GM19240 (cell line): ENCODE measurements around the gene RAB9B.

Experiments
- DNase-seq: peaks from one replicate; pipeline ENCODE4 v3.0.0; 2011; ENCODE audit warnings: low spot score; ENCODE audit not compliant: insufficient read length

The RAB9B gene

GRCh38 chrX:103811858-103812257 is 20.2 kb downstream of the RAB9B start:
- DNase-seq: no peak

GRCh38 chrX:103806862-103807474 is 25.1 kb downstream of the RAB9B start:
- no peak for DNase-seq

GRCh38 chrX:103805860-103806259 is 26.2 kb downstream of the RAB9B start:
- no peak for DNase-seq

GRCh38 chrX:103800318-103800717 is 31.7 kb downstream of the RAB9B start:
- DNase-seq: no peak

- DNase-seq: no peak
Observed at GRCh38 chrX:103797691-103798090, 34.4 kb downstream of the RAB9B start.

GRCh38 chrX:103794119-103794518 is 37.9 kb downstream of the RAB9B start:
- no peak for DNase-seq

GRCh38 chrX:103793545-103793940 is 38.5 kb downstream of the RAB9B start:
- DNase-seq: no peak

- DNase-seq: no peak
Observed at GRCh38 chrX:103792916-103793544, 39.0 kb downstream of the RAB9B start.

- no peak for DNase-seq
Observed at GRCh38 chrX:103791826-103792485, 40.1 kb downstream of the RAB9B start.

- DNase-seq: no peak
Observed at GRCh38 chrX:103791228-103791627, 40.8 kb downstream of the RAB9B start.

- DNase-seq: no peak
Observed at GRCh38 chrX:103789004-103789403, 43.1 kb downstream of the RAB9B start.

- DNase-seq: no peak
Observed at GRCh38 chrX:103783971-103784370, 48.1 kb downstream of the RAB9B start.

- DNase-seq: no peak
Observed at GRCh38 chrX:103783196-103783595, 48.9 kb downstream of the RAB9B start.

GRCh38 chrX:103782640-103783039 is 49.4 kb downstream of the RAB9B start:
- DNase-seq: no peak

GRCh38 chrX:103781706-103782105 is 50.4 kb downstream of the RAB9B start:
- DNase-seq: no peak

- DNase-seq: no peak
Observed at GRCh38 chrX:103781062-103781402, 51.0 kb downstream of the RAB9B start.

- DNase-seq: no peak
Observed at GRCh38 chrX:103780336-103781061, 51.6 kb downstream of the RAB9B start.

GRCh38 chrX:103779141-103779789 is 52.8 kb downstream of the RAB9B start:
- no peak for DNase-seq

- no peak for DNase-seq
Observed at GRCh38 chrX:103776546-103776945, 55.5 kb downstream of the RAB9B start, which contains the start of gene PLP1. Gene PLP1 (plus strand): TSS chrX:103776840. CDS start chrX:103776996, 156 bp downstream.

- DNase-seq: no peak
Observed at GRCh38 chrX:103774070-103774642, 57.9 kb downstream of the RAB9B start.

GRCh38 chrX:103773445-103773844 is 58.6 kb downstream of the RAB9B start:
- no peak for DNase-seq
